Breast epithelium (tissue), 4 donors: ENCODE results near the gene TSPAN10. TPM values are rescaled to one million over a fixed set of nuclear protein-coding genes. Genes with fewer than 3 reads are reported as not detected.

Experiments used
- DNase-seq, 2 donors: peaks; one replicate each; pipeline ENCODE4 v3.0.0-alpha.2; 2019; ENCODE audit warnings: low spot score in 2 of 2
- H3K27ac ChIP-seq, 2 donors: fragments of 200-600 bp; sonication (generic) in 1 of 2; one replicate each; pipeline ENCODE4 v1.5.1; 2016 to 2019; ENCODE audit warnings: mild to moderate bottlenecking in 1 of 2
- H3K27me3 ChIP-seq, 2 donors: fragments of 200-600 bp; sonication (generic) in 1 of 2; one replicate each; pipeline versions ENCODE4 v1.5.1 to v1.6.0; 2017 to 2019; ENCODE audit warnings: control low read depth in 1 of 2, mild to moderate bottlenecking in 1 of 2
- H3K36me3 ChIP-seq: fragments of 200-600 bp; one replicate; pipeline ENCODE4 v1.5.1; 2019
- H3K4me1 ChIP-seq, 2 donors: fragments of 200-600 bp; sonication (generic); one replicate each; pipeline ENCODE4 v1.5.1; 2016 to 2019; ENCODE audit warnings: control low read depth in 1 of 2
- H3K4me3 ChIP-seq, 3 donors: fragments of 200-600 bp; sonication (generic); 1 replicate in 2 of 3; 2 replicates in 1 of 3; pipeline ENCODE4 v1.5.1; 2016 to 2019; ENCODE audit warnings: mild to moderate bottlenecking in 3 of 3, moderate library complexity in 2 of 3
- H3K9me3 ChIP-seq, 2 donors: fragments of 200-600 bp; sonication (generic) in 1 of 2; one replicate each; pipeline ENCODE4 v1.5.1; 2016 to 2019; ENCODE audit warnings: control low read depth in 1 of 2
- CTCF ChIP-seq, 3 donors: fragments of 450-650 bp; IDR thresholded peaks; one replicate each; pipeline ENCODE4 v1.5.1; 2016 to 2017; ENCODE audit warnings: antibody characterized with exemption in 3 of 3, mild to moderate bottlenecking in 3 of 3, moderate library complexity in 3 of 3
- POLR2A ChIP-seq: fragments of 450-650 bp; IDR thresholded peaks from one replicate; pipeline ENCODE4 v1.6.1; 2016; ENCODE audit warnings: antibody characterized with exemption, mild to moderate bottlenecking, moderate library complexity
- POLR2AphosphoS5 ChIP-seq, 3 donors: sonication (generic); formaldehyde crosslinking; IDR thresholded peaks; one replicate each; pipeline ENCODE4 v1.6.1; 2017; ENCODE audit warnings: antibody characterized with exemption in 3 of 3
- intact Hi-C: fragments of 100-400 bp; cut with DNase I; formaldehyde crosslinking; loops from one replicate; pipeline ENCODE4 v1.15.1; 2023; ENCODE audit warnings: low total_unique reads
- total RNA-seq, 3 donors: library from RNA; depleted of rRNA; stranded (reverse); fragments of >200 nt; gene quantifications; one replicate each; pipeline ENCODE4 v1.1.0, GENCODE V29; 2016

TSPAN10 gene
- total RNA-seq, 3 donors from 2014 or later: 0.80 to 3.5 (median 2.6) TPM

GRCh38 chr17:81648707-81649085 is 11.7 kb downstream of the TSPAN10 start:
- Histone ChIP-seq H3K27ac (no peak overlapping the region), H3K27me3 (peaks cover 3 to 53% of the 10 kb centered on the region in 2 donors), H3K4me3 (no peak overlapping the region), H3K36me3 (no peaks in the 10 kb centered on the region), H3K9me3 (peaks cover 0 to 6% of the 10 kb centered on the region in 2 donors), H3K4me1 (no peaks in the 10 kb centered on the region)
- no peak for TF ChIP-seq CTCF (IDR thresholded peaks at IDR 0.05)
- TF ChIP-seq POLR2A: no peak
- no peak for DNase-seq
- intact Hi-C loops: no loop called here

GRCh38 chr17:81650951-81651350 is 14.0 kb downstream of the TSPAN10 start:
- intact Hi-C loops: no loop called here
- no peak for TF ChIP-seq POLR2A
- no peak for TF ChIP-seq CTCF (IDR thresholded peaks at IDR 0.05)
- Histone ChIP-seq H3K27ac (no peak overlapping the region), H3K36me3 (no peaks in the 10 kb centered on the region), H3K9me3 (peaks cover 0 to 6% of the 10 kb centered on the region in 2 donors), H3K27me3 (peaks cover 3 to 58% of the 10 kb centered on the region in 2 donors), H3K4me3 (no peak overlapping the region), H3K4me1 (no peaks in the 10 kb centered on the region)
- DNase-seq: no peak

- Histone ChIP-seq H3K9me3 (peaks cover 0 to 6% of the 10 kb centered on the region in 2 donors), H3K4me3 (no peak overlapping the region), H3K27me3 (peaks cover 3 to 58% of the 10 kb centered on the region in 2 donors), H3K36me3 (no peaks in the 10 kb centered on the region), H3K27ac (no peak overlapping the region), H3K4me1 (no peaks in the 10 kb centered on the region)
- intact Hi-C loops: no loop called here
- no peak for DNase-seq
- no peak for TF ChIP-seq CTCF (IDR thresholded peaks at IDR 0.05)
- TF ChIP-seq POLR2AphosphoS5 (IDR thresholded peaks at IDR 0.05): no peak
- no peak for TF ChIP-seq POLR2A
Measured at GRCh38 chr17:81651692-81652091, 14.7 kb downstream of the TSPAN10 start.

- Histone ChIP-seq H3K9me3 (peaks cover 0 to 6% of the 10 kb centered on the region in 2 donors), H3K27me3 (peaks cover 3 to 51% of the 10 kb centered on the region in 2 donors), H3K4me3 (no peak overlapping the region), H3K27ac (no peak overlapping the region), H3K36me3 (no peaks in the 10 kb centered on the region), H3K4me1 (no peaks in the 10 kb centered on the region)
- no peak for DNase-seq
- TF ChIP-seq CTCF (IDR thresholded peaks at IDR 0.05) (no peak), POLR2A (no peak), POLR2AphosphoS5 (IDR thresholded peaks at IDR 0.05) (no peak)
- intact Hi-C loops: no loop called here
Measured at GRCh38 chr17:81652906-81653771, 16.1 kb downstream of the TSPAN10 start.

- Histone ChIP-seq H3K4me1 (no peaks in the 10 kb centered on the region), H3K9me3 (no peaks in the 10 kb centered on the region), H3K4me3 (no peak overlapping the region), H3K27me3 (peaks cover 0 to 30% of the 10 kb centered on the region in 2 donors), H3K27ac (no peak overlapping the region), H3K36me3 (no peaks in the 10 kb centered on the region)
- intact Hi-C loops: no loop called here
- DNase-seq: no peak
- TF ChIP-seq POLR2AphosphoS5 (IDR thresholded peaks at IDR 0.05) (no peak), POLR2A (no peak), CTCF (IDR thresholded peaks at IDR 0.05) (no peak)
Measured at GRCh38 chr17:81655378-81656117, 18.6 kb downstream of the TSPAN10 start.
